GM18508 (cell line): ENCODE results near the gene NUP160.
"Not testable (repeated sequence)": the region's sequence is repeated elsewhere in the genome, so short reads cannot be mapped to it uniquely, and the experiment has no call there.

Experiments used
- ATAC-seq: cut with Tn5 transposase; IDR thresholded peaks from one replicate; pipeline ENCODE4 v1.9.1; 2021; ENCODE audit warnings: moderate number of reproducible peaks; ENCODE audit not compliant: insufficient read depth, unreplicated experiment

NUP160 gene, protein sequence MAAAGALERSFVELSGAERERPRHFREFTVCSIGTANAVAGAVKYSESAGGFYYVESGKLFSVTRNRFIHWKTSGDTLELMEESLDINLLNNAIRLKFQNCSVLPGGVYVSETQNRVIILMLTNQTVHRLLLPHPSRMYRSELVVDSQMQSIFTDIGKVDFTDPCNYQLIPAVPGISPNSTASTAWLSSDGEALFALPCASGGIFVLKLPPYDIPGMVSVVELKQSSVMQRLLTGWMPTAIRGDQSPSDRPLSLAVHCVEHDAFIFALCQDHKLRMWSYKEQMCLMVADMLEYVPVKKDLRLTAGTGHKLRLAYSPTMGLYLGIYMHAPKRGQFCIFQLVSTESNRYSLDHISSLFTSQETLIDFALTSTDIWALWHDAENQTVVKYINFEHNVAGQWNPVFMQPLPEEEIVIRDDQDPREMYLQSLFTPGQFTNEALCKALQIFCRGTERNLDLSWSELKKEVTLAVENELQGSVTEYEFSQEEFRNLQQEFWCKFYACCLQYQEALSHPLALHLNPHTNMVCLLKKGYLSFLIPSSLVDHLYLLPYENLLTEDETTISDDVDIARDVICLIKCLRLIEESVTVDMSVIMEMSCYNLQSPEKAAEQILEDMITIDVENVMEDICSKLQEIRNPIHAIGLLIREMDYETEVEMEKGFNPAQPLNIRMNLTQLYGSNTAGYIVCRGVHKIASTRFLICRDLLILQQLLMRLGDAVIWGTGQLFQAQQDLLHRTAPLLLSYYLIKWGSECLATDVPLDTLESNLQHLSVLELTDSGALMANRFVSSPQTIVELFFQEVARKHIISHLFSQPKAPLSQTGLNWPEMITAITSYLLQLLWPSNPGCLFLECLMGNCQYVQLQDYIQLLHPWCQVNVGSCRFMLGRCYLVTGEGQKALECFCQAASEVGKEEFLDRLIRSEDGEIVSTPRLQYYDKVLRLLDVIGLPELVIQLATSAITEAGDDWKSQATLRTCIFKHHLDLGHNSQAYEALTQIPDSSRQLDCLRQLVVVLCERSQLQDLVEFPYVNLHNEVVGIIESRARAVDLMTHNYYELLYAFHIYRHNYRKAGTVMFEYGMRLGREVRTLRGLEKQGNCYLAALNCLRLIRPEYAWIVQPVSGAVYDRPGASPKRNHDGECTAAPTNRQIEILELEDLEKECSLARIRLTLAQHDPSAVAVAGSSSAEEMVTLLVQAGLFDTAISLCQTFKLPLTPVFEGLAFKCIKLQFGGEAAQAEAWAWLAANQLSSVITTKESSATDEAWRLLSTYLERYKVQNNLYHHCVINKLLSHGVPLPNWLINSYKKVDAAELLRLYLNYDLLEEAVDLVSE (N-terminal part only)

DNA sequence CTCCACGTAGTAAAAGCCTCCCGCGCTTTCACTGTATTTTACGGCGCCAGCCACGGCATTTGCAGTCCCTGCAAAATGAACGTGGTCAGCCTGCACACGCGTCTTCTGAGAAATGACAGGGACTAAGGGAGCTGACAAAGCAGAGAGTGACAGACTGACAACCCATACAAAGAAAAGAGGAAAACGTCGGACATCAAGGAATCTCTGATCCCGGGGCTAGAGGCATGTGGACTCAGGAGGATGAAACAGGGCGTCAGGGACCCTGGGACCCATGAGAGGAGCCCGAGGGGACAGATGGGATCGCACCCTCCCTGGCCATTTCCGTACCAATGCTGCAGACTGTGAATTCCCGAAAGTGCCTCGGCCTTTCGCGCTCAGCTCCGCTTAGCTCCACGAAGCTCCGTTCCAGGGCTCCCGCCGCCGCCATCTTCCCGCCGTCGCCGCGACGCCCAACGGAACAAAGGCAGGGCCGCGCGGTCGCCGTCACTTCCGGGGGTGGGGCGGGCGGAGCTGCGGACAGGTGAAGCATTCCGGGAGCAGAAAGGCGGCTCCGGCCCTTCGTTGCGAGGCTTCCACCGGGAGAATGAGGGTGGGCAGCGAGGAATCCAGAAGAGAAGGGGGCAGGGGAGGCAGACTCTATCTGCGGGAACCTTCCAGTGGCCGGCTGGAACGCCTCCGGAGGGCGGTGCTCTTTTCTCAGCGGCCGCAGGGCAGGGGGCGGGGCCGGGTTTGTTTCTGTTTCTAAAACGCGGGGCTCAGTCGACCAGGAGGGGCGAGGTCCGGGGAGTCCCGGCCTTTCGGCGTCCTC lies at the start of gene NUP160:
Gene NUP160 (minus strand): TSS at position 459 of the 808 bp plus-strand sequence. CDS start 32 bp downstream, at position 427.
- ATAC-seq, result no peak

DNA sequence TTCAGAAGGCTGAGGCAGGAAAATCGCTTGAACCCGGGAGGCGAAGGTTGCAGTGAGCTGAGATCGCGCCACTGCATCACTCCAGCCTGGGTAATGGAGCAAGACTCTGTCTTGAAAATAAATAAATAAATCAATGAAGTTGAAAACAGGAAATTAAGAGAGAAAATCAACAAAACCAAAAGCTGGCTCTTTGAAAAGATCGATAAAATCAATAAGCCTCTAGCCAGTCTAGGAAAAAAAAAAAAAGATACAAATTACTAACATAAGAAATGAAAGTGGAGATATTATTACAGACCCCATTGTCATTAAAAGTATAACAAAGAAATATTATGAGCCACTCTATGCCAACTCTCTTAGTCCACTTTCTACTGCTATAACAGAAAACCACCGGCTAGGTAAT lies 48.0 kb upstream of the NUP160 start:
- no peak for ATAC-seq

DNA sequence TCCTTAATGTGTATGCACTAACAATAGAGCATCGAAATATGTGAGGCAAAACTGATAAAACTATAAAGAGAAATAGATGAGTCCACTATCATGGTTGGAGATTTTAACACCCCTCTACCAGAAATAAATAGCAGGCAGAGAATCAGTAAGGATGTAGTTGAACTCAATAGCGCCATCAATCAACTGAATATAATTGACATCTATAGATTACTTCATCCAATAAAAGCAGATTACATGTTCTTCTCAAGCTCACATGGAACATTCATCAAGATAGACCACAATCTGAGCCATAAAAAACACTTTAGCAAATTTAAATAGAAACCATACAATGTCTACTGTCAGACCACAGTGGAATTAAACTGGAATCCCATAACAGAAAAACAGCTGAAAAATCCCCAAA lies 46.9 kb upstream of the NUP160 start:
- no peak for ATAC-seq

DNA sequence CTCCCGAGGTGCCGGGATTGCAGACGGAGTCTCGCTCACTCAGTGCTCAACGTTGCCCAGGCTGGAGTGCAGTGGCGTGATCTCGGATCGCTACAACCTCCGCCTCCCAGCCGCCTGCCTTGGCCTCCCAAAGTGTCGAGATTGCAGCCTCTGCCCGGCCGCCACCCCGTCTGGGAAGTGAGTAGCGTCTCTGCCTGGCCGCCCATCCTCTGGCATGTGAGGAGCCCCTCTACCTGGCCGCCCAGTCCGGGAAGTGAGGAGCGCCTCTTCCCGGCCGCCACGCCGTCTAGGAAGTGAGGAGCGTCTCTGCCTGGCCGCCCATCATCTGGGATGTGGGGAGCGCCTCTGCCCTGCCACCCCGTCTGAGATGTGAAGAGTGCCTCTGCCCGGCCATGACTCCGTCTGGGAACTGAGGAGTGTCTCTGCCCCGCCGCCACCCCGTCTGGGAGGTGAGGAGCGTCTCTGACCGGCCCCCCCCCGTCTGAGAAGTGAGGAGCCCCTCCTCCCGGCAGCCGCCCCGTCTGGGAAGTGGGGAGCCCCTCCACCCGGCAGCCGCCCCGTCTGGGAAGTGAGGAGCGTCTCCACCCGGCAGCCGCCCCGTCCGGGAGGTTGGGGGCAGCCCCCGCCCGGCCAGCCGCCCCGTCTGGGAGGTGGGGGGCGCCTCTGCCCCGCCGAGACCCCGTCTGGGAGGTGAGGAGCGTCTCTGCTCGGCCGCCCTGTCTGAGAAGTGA lies 44.6 kb upstream of the NUP160 start:
- not testable (repeated sequence) for ATAC-seq

DNA sequence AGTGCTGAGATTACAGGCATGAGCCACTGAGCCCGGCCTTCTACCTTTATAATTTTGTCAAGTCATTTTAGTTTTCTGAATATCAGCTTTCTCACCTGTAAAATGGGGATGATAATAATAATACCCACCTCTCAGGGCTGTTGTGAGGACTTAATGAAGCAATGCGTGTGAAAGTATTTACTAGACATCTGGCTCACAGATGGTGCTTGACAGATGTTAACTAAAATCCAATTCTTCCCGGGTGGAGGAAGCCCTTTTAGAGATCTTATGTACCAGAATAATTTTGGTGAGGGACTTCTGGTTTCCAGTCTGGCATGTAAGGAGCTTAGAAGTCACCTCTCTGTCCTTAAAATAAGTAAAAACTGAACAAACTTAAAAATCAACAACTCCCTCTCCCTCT lies 43.7 kb upstream of the NUP160 start:
- no peak for ATAC-seq

DNA sequence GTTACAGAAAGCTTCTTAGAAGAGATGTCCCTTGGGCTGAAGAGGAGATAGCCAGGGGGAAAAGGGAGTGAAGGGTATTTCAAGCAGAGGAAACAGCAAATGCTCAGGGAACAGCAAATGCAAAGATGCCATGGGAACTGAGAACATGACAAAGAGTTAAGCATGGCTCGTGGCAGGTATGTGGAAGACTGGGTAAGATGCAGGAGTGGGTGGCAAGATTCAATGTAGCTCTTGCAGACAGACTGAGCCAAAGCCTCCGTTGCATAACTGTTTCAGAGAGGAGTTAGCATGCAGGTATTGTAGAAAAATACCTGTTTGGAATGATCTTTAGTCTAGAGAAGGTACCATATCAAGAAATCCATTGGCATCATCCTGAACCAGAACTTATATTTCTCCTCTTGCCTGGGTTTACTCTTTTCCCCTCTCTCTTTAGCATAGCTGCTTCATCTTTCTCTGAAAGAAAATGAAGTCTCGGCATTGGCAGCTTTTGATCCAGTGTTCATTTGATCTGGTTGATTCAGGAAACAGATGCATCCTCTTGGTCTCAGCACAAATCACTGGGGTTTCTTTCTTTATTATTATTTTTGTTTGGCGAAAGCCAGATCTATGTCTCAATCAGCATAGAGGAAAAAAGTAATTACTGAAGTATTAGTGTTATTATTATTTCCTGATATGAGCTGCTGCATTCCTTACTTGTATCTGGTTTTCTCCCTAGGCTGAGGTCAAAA lies 41.7 kb upstream of the NUP160 start:
- no peak for ATAC-seq

DNA sequence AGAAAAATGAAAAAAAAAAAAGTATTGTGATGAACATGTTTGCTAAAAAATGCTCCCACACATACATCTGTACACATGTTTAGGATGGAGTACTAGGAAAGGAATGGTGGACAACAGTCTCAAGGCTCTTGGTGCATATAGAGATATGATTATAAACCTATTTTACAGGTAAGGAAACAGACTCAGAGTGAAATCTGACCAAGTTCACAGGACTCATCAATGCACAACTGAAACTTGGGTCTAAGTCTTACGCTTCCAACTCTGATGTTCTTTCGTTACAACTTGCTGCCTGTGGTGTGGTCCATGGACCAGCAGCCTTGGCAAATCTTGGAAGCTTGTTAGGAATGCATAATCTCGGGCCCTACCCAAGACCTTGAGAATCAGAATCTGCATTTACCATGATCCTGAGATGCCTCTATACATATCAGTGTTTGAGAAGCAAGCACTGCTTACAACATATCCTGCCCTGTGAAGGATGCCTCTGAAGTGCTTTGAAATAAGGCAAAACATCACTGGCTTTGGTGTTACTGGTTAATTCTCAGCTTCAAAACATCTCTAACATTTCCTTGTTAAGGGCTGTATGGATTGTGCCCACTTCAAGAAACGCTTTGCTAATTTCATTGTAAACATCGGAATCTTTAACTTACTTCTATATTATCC lies 39.9 kb upstream of the NUP160 start:
- ATAC-seq, result no peak

DNA sequence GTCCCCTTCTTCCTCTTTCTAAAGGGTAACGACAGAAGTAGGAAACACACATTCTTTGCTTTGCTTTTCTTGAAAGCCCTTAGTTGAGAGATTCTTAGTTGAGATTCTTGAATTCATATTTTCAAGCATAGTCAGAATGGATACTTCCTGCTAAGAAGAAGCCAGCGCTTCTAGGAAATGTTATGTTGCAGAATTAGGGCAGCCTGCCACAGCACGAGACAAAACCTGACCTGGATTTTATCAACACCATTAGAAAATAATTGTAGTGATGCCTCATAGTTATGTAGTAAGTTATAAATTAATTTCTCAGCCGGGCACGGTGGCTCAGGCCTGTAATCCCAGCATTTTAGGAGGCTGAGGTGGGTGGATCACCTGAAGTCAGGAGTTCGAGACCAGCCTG lies 37.9 kb upstream of the NUP160 start:
- ATAC-seq, result no peak

DNA sequence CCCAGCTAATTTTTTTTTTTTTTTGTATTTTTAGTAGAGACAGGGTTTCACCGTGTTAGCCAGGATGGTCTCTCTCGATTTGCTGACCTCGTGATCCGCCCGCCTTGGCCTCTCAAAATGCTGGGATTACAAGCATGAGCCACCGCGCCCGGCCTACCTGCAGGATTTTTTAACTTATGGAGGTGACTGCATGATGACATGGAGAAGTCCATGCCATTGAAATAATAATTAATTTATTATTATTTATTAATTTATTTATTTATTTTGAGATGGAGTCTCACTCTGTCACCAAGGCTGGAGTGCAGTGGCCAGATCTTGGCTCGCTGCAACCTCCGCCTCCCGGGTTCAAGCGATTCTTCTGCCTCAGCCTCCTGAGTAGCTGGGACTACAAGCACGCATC lies 34.3 kb upstream of the NUP160 start:
- not testable (repeated sequence) for ATAC-seq

DNA sequence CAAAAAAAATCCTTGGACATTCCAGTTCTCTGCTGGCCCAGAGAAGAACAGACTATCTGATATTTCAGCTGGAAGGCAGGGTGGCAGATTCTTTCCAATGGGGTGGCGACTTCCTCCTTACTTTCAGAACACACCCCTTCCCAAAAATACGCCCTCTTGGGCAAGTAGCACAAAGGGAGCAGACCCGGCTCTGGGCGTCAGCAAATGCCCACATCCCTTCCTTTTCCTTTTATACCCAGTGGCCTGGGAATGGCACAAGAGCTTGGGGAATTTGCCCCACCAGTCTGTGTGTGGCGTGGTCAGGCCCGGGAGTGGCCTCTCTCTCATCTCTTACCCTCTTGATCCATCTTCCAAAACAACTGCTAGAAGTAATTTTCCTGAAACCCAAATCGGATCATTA lies 33.0 kb upstream of the NUP160 start:
- no peak for ATAC-seq

DNA sequence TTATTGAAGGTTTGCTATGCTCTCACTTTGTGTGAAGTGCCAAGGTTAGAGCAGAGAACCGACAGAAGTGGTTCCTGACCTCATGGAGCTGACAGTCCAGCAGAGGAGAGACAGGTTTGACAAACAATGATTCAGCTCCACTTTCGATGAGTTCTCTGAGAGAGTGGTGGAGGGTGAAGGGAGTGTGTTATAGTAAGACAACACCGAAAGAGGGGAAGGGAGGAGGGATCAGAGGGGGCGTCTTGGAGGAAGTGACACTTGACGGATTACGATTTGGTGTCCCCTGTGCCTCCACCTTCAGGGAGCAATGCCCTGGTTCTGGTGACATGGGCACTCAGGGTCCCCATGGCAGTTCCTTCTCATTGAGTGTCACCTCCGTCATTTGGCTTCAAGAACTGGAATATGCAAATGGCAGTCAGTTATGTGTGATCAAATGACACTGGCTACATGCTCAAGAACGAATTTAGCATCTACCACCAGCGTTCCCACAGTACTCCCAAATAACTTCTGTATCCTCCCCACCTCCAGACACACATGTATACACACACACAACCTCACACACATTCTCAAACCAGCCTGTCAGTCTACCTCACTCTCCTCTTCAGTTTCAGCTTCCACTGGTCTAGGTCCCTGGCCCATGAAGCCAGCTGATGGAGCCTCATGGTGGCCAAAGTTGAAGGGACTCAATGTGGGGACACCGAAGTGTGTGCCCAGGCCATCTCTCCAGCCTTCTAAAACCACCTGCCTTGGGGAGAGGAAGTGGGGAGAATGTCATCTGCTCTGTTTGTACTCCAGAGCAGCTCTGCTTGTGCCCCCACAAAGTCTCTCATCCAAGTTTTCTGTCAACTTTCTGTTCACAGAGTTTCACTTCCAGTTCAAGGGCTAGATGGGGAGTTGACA lies 31.4 kb upstream of the NUP160 start:
- no peak for ATAC-seq

DNA sequence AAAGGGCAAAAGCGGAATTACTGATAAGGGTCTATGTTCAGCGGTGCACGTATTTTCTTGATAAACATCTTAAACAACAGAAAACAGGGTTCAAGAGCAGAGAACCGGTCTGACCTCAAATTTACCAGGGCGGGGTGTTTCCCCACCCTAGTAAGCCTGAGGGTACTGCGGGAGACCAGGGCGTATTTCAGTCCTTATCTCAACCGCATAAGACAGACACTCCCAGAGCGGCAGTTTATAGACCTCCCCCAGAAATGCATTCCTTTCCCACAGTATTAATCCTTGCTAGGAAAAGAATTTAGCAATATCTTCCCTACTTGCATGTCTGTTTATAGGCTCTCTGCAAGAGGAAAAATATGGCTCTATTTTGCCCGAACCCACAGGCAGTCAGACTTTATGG lies 27.7 kb upstream of the NUP160 start:
- not testable (repeated sequence) for ATAC-seq

DNA sequence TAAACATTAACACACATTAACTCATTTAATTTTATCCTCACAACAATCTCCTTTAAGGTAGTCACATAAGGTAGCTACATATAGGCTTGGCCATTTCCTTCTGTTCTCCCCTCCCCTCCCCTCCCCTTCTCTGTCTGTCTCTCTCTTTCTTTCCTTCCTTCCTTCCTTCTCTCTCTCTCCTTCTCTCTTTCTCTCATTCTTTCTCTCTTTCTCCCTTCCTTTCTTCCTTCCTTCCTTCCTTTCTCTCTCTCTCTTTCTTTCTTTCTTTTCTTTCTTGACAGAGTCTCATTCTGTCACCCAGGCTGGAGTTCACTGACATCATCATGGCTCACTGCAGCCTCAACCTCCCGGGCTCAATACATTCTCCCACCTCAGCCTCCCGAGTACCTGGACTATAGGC lies 22.3 kb upstream of the NUP160 start:
- ATAC-seq, result no peak

DNA sequence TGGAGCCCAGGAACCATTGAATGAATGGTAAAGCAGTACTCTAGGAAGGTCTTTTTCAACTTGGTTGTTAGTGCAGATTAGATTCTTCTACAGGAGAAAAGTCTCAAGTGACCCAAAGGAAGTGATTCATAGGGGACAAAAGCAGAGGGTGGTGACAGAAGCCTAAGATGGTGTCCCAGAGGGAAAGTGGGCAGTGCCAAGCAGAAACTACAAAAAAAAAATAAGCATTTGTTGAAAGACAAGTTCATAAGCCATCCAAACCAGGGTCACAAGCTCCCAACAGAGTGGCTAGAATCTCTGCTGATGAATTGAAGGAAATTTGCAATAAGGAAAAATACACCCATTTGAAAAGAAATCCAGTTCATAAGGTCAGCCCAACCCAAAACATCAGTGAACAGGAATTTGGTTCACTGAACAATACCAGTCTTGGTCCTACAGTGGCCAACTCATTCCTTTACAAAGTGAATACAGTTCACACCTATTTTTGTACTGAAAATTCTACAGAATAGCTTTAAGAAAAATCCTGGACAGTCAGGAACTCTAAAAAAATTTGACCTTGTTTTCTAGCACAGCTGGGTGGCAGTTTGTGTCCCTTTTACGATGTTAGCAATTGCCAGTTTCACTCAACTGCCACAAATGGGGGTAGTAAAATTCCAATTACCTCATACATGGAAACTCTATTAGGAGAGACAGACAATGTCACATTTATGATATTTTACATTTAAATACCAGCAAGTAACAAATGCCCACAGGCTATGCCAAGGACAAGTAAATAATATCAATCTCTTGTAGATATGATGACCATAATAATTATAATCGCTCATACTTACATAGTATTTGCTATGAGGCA lies 21.6 kb upstream of the NUP160 start:
- no peak for ATAC-seq

DNA sequence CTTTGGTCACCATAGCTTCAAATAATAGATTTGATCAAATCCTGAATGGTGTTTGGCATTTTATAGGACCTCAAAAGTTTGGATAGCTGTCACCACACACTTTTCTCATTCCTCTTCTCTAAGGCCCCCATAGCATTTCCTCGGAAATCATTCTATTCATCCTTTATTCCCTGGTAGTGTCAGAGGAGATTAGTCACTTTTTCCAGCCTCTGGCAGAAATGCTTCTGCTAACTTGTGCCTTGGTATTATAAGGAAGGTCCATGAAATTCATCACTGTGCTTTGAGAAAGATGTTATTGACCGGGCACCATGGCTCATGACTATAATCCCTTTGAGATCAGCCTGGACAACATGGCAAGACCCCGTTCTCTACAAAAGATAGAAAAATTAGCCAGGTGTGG lies 19.7 kb upstream of the NUP160 start:
- no peak for ATAC-seq

DNA sequence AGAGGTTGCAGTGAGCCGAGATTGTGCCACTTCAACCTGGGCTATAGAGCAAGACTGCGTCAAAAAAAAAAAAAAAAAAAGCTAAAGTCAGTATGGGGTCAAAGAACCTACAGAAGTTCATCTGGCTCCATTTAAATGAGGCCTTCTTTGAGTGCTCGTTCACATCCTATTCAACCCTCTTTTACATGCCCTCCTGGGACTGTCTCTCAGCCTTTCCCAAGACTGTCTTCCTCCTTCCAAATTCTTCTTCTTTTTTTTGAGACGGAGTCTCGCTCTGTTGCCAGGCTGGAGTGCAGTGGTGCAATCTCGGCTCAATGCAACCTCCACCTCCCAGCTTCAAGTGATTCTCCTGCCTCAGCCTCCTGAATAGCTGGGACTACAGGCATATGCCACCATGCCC lies 18.7 kb upstream of the NUP160 start:
- ATAC-seq, result not testable (repeated sequence)
